Transverse colon (tissue), 3 donors: ENCODE results near the gene GSTCD.
"Not testable (repeated sequence)": the region's sequence is repeated elsewhere in the genome, so short reads cannot be mapped to it uniquely, and the experiment has no call there.

ENCODE experiments used
- POLR2A ChIP-seq: fragments of 450-650 bp; IDR thresholded peaks from one replicate; pipeline ENCODE4 v1.6.1; 2016; ENCODE audit warnings: antibody characterized with exemption, mild to moderate bottlenecking, moderate library complexity
- TF ChIP-seq, protein P1 (sequence below), 5 experiments: fragments of 200-600 bp in 3 of 5; fragments of 450-650 bp in 2 of 5; sonication (generic) in 3 of 5; IDR thresholded peaks; 1 replicate in 2 of 5; 2 replicates in 3 of 5; pipeline ENCODE4 v1.5.1; 2016 to 2017; ENCODE audit warnings: antibody characterized with exemption in 5 of 5, inconsistent platforms in 3 of 5, mild to moderate bottlenecking in 2 of 5, moderate library complexity in 1 of 5

DNA sequence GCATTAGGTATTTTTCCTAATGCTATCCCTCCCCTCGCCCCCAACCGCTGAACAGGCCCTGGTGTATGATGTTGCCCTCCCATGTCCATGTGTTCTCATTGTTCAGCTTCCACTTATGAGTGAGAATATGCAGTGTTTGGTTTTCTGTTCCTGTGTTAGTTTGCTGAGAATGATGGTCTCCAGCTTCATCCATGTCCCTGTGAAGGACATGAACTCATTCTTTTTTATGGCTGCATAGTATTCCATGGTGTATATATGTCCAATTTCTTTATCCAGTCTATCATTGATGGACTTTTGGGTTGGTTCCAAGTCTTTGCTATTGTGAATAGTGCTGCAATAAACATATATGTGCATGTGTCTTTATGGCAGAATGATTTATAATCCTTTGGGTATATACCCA is 143.6 kb downstream of the GSTCD start:
- TF ChIP-seq, protein P1, sequence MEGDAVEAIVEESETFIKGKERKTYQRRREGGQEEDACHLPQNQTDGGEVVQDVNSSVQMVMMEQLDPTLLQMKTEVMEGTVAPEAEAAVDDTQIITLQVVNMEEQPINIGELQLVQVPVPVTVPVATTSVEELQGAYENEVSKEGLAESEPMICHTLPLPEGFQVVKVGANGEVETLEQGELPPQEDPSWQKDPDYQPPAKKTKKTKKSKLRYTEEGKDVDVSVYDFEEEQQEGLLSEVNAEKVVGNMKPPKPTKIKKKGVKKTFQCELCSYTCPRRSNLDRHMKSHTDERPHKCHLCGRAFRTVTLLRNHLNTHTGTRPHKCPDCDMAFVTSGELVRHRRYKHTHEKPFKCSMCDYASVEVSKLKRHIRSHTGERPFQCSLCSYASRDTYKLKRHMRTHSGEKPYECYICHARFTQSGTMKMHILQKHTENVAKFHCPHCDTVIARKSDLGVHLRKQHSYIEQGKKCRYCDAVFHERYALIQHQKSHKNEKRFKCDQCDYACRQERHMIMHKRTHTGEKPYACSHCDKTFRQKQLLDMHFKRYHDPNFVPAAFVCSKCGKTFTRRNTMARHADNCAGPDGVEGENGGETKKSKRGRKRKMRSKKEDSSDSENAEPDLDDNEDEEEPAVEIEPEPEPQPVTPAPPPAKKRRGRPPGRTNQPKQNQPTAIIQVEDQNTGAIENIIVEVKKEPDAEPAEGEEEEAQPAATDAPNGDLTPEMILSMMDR (IDR thresholded peaks at IDR 0.05) = not testable (repeated sequence)
- TF ChIP-seq POLR2A = not testable (repeated sequence)
